GM19328 (cell line): Measurements from ENCODE around the gene ME2.
A peak's percentile ranks its signal among the peaks of the same experiment; 100 is the strongest.
"Not testable (repeated sequence)": the region's sequence is repeated elsewhere in the genome, so short reads cannot be mapped to it uniquely, and the experiment has no call there.

ENCODE experiments used
- ATAC-seq: cut with Tn5 transposase; IDR thresholded peaks from one replicate; pipeline ENCODE4 v1.9.1; 2021; ENCODE audit warnings: mild to moderate bottlenecking, moderate library complexity; ENCODE audit not compliant: unreplicated experiment

The ME2 gene

DNA sequence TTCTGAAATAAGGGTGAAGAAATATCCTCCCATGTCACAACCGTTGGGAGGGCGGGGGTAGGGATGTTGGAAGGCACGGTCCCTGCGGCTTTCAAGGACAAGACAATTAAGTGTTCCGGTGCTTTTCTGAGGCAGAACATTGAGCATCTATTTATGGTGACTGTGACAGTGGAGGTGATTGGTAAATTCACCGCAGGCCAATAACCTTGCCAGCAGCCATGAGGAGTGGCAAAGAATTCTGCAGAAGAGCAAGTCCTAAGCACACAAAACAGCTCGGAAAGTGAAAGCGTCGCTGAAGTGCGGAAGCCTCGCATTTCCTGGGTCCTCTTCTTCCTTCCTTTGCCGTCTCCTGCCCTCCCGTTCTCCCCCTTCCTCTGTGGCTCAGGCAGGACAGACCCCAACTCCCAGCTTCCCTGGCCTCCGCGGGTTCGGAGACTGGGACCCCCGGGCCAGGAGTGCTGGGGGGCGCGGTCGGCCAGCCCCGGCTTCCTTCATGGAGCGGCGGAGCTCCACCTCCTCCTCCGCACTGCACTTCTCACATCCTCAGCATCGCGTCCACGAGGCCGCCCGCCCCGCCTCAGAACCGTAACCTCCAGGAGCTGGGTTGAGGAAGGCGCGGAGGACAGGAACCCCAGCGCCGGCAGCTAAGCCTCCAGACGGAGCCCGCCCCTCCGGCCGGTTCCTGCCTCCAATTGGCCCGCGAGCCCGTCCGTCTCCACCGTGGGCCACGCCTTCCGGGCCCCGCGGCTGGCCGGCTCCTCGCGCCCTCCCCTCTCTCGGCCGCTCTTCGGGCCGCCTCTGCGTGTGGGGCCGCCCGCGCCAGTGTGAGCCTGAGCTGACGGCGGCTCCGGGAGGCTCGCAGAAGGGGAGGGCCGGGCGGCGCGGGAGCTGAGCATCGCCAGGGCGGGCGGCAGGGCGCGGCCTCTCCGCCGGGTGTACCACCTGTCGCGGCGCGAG lies at the start of gene ME2:
TSS of gene ME2 (plus strand) at position 774 of the 957 bp plus-strand sequence. CDS start 16,703 bp downstream, outside the sequence.
- ATAC-seq = peak; percentile 96

DNA sequence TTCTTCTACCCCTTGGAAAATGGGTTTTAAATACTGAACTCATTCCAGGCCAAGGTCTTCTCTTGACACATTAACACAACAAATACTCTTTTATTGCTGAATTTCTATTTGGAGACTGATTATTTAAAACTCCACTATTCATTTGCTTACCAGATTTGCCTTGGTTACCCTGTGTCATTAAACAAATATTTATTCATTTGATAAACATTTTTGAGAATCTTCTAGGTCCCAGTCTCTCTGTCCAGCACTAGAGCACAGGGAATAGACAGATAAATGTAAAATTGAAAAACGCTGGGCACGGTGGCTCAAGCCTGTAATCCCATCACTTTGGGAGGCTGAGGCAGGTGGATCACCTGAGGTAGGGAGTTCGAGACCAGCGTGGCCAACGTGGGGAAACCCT lies 49.3 kb upstream of the ME2 start:
- no peak for ATAC-seq

DNA sequence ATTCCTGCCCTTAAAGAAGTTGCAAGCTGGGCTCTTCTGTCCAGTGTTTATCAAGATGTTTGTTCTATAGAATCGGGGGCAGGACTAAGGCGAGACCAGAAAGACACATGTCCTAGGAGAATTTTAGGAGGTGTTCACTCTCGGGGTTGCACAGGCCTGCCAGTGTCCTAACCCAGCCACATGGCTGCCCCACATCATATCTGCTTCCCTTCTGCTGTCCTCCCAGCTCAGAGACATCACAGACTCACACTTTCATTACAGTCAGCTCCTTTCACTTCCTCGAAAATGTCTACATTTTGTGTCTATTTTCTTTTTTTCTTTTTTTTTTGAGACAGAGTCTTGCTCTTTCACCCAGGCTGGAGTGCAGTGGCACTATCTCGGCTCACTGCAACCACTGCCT lies 48.4 kb upstream of the ME2 start:
- ATAC-seq = peak; percentile 43

DNA sequence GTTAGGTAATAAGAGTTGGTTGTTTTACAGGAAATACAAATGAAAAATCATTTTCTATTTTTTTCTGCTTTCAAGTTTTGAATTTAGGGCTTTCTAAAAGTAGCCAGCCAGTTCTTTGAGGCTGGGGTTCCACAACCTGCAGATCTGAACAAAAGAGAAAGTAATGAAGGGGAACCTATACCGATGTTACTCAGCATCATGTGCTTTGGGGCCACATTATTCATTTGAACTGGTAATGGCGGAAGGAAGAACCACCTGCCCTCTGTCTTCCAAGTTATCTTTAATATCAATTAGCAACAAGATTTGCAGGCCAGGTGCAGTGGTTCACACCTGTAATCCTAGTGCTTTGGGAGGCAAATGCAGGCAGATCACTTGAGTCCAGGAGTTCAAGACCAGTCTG lies 46.2 kb upstream of the ME2 start:
- peak; percentile 66 for ATAC-seq

DNA sequence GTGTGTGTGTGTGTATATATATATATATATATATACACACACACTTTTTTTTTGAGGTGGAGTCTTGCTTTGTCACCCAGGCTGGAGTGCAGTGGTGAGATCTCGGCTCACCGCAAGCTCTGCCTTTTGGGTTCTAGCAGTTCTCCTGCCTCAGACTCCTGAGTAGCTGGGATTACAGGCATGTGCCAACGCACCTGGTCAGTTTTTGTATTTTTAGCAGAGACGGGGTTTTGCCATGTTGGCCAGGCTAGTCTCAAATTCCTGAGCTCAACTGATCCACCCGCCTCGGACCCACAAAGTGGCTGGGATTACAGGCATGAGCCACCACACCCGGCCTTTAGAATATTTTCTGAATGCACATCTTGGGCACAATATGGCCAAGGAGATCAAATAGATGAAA lies 45.4 kb upstream of the ME2 start:
- ATAC-seq = not testable (repeated sequence)

DNA sequence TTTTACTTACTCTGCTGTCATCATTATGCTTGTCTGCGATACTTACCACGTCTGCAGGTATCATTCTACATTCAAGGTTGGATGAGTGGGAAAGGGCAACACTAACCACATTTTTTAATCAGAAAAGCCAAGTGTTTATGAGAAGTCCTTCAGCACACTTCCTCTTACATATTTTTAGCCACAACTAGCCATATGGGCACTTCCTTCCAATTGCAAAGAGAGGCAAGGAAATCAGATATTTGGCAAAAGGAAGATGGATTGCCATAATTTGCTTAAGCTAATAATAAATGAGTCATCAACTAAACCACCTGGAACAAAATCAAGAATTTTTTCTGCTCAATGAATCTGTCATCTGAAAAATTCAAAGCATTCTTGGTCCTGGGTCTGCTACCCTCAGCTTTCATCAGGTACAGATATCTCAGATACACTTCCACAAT lies 42.4 kb upstream of the ME2 start:
- ATAC-seq = no peak

DNA sequence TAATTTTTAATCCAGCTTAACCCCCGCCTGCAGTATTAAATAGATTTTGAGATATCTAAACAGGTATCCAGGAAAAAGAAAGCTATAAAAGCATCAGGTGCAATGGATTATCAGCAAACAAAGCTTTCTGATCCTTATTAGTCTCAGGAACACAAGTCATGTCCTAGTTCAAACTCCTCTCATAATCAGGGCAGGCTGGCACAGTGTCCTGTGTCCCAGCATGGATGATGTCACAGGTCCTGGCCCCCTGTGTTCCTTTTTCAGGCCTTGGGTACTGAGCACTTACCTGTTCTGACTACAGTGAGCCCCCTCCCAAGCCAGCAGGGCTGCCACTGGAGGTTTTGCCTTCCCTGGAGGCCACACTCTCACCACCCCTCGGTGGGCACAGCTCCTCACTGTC lies 39.6 kb upstream of the ME2 start:
- no peak for ATAC-seq

DNA sequence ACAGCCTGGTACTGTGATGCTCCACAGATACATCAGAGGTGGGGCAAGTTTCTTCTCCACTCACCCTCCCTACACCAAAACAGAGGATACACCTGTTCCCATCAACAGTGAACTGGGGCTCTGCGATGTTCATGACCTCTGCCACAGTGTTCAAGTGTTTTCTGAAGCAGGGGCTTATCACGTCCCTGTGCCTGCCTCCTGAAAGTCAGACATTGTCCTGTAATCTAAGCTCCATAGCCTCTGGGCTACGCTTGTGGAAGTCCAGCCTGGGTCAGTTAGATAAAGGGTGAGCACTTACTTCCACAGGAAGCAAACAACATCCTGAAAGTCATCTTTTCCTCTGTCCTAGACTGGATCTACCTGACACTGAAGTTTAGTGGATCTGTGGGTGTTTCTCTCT lies 38.9 kb upstream of the ME2 start:
- ATAC-seq = no peak

DNA sequence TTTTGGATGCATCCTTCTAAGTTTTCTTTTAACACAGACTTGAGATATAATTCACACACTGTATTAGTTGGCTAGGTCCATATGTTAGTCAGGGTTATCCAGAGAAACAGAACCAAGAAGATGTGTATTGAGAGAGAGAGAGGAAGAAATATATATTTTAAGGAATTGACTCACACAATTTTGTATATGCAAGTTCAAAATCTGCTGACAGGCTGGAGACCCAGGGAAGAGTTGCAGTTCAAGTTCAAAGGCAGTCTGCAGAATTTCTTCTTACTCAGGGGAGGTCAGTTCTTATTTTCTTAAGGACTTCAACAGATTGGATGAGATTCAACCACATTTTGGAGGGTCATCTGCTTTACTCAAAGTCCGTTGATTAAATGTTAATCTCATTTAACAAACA lies 36.1 kb upstream of the ME2 start:
- ATAC-seq = no peak

DNA sequence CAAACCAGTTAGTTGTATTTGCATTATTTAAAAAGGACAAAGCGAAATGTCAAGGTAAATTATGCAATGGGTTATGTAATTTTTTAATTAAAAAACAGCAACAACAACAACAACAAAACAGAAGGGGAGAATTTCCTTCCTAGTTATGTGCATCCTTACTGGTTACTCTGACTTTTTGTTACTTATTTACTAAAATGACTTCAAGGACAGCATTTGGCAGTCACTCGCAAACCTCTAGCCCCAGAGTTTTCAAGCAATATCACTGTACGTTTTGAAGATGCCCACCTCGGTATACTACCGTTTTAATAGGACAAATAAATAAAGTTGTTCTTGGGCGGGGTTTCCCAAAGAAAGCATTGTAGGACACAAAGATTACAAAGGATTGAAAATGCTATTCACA lies 34.4 kb upstream of the ME2 start:
- ATAC-seq = no peak

DNA sequence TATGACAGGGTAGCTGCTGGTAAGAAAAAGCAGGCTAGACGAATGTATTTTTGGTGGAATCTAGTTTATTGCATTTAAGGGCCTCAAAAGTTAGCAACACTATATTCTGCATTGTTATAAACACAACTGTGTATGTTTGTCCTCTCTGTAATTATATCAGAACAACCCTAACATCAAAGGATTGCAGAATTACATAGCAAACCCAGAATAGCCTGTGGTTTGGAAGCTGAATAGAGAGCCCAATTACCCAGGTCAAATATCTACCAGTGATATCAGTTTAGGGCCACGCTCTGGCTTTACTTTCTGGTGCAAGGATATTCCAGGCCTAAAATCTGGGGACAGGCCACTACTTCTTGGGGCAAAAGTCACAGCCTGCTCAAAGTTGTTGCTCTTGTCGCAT lies 34.0 kb upstream of the ME2 start:
- no peak for ATAC-seq

DNA sequence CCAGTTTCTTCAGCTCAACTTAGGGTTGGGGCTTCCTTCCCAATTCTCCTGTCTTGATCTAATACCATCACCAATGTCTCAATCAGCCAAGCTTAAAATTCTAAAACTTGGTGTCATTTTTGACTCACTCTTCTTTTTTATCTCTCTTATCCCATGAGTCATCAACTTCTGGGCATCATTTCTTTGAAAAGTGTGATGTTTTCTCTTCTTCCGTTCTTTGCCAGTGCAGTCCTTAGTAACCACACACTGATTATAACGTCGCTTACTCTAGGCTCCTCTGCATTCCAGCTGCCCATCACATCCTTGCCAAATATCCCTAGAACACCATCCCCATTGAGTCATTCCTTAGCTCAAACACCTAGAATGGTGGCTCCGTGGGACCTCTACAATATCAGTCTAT lies 31.7 kb upstream of the ME2 start:
- ATAC-seq = no peak

DNA sequence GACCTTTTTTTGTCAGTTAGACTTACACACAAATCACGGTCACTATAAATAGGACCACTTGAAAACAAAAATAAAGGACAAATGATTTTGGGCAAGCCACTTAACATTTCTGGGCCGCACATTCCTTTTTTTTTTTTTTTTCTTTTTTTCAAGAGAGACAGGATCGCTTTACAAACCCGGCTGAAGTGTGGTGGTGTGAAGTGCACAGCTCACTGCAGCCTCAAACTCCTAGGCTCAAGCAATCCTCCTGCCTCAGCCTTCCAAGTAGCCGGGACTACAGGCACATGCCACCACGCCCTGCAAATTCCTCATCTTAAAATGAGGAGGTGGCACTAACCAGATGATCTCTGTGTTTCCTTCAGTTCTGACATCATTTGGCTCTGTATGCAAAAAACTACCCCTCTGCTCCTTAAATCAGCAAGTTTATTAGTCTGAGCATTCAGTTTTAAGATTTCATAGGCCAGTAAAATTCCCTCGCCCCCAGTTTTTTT lies 30.8 kb upstream of the ME2 start:
- no peak for ATAC-seq

DNA sequence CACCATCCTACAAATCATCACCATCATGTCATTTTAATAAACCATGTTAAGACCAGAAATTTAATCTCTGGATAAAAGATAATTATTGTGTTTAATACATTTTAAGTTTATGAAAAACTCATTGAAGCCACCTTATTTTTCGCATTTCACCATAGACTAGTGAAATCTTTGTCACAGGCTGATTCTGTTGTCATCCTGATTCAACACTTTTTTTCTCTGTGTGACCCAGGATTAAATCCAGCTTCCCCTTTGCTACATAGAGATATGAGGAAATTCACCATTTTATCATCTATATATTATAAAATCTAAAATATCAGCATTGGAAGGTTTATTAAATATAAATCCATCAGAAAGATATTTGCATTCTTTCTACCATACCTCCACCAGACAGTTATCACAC lies 29.9 kb upstream of the ME2 start:
- ATAC-seq = no peak

DNA sequence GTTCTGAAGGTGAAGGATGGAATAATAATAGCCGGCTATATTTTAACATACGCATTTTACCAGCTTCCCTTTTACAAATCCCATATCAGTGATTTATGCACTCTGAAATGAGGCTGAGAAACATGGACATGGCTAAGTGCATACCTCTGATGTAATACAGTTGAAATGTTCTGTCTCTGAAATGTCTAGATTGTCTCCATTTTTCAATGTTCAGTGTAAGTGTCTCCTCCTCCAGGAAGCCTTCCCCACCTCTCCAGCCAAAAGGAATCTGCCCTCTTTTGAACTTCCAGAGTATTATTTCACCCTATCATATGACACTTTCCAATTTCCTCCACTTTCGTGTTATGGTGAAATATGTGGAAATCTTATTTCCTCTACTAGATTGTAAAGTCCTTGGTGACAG lies 29.5 kb upstream of the ME2 start:
- no peak for ATAC-seq

DNA sequence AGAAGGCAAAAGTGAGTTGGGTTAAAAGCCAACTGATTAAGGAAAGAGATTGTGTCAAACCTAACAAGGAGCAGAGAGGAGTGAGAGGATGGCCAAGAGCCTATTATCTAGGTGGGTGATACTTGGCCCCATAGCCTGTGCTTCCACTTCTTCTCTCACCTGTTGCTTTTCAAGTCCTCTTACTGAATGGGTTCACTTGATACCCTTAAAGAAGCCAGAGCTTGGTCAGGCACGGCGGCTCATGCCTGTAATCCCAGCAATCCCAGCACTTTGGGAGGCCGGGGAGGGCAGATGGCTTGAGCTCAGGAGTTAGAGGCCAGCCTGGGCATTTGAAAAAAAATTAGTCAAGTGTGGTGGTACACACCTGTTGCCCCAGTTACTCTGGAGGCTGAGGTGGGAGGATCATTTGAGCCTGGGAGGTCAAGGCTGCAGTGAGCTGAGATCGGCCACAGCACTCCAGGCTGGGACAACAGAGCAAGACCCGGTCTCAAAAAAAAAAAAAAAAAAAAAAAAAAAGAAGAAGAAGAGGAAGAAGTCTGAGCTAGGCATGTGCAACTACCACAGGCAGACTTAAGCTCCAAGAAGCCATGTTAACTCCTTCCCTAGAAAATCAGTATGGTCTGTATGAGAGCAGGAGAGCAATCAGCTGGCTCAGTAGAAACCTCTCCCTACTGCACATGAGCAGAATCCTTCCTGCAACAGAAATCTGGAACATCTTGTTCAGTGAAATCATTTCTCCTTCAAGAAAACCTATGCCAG lies 28.4 kb upstream of the ME2 start:
- no peak for ATAC-seq

DNA sequence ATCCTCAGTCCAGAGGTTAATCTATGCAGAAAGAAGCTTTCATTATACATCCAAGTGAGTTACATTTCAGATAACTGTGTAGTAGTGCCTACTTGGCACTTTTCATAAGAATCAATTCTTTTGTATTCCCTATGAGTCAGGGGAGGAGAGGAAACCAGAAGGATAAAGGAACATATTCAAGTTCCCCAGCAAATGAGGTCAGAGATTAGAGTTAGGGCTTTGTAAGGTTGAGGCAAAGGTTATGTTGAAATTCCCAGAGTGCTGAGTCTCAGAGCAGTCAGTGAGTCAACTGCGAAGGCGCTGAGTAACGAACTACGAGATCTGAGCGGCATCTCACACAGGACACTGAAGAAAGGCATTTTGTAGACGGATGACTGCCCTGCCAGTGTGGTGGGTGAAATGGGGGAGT lies 25.1 kb upstream of the ME2 start:
- no peak for ATAC-seq

DNA sequence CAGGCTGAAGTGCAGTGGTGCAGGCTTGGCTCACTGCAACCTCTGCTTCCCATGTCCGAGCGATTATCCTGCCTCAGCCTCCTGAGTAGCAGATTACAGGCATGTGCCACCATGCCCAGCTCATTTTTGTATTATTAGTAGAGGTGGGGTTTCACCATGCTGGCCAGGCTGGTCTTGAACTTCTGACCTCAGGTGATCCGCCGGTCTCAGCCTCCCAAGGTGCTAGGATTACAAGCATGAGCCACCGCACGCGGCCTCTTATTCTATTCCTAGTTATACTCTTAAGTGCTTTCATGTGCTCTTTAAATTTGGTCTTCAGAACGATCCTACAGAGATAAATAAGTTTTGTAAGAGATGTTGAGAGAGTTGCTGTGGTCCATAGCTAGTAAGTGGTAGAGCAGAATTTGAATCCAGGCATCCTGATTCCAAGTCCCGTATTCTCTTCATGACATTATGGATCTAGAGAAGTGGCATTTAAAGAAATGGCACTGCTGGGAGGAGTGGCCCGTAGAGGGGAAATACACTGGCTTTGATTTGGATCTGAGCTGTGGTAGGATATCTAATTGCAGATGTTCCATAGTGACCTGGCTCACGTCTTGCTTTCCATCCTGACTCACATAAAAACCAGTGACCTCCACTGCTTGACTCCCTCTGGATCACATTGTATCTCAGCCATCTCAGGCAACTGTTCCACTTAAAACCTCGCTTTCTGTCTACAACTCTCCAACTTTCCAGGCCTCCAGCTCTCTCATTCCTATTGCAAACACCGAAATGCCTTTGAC lies 22.8 kb upstream of the ME2 start:
- ATAC-seq = no peak

DNA sequence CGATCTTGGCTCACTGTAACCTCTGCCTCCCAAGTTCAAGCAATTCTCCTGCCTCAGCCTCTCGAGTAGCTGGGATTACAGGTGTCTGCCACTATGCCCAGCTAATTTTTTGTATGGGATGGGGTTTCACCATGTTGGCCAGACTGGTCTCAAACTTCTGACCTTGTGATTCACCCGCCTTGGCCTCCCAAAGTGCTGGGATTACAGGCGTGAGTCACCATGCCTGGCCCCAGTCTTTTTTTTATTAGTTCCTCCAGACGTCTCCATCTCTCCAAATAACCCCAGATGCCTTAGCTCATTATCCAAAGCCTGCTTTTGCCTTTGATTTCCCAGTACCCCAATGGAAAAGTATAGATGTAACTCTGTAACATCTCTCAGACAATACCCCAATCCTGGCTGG lies 21.8 kb upstream of the ME2 start:
- ATAC-seq = not testable (repeated sequence)

DNA sequence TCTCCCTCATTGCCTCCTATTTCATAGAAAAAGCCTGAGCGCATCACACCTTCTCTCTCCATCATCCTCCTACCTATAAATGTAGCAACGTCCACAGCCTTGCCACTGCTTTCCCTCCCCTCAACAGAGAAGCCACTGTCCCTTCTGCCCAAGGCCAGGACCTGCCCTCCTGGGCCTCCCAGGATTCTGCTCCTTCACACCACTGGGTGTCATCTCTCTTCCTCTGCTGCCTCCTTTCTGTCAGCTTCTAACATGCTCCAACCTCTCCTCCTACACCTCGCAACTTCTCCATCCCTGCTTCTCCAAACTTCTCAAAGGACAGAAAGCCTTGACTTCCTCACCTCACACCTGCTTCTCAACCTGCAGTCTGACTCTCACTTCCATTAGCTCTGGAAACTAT lies 21.2 kb upstream of the ME2 start:
- no peak for ATAC-seq
